ENCODE data around the gene DCDC2C. TPM values are rescaled to one million over a fixed set of nuclear protein-coding genes. Genes with fewer than 3 reads are reported as not detected.

DCDC2C gene
- total RNA-seq, 1 donor from 2014 or later, result not detected

DNA sequence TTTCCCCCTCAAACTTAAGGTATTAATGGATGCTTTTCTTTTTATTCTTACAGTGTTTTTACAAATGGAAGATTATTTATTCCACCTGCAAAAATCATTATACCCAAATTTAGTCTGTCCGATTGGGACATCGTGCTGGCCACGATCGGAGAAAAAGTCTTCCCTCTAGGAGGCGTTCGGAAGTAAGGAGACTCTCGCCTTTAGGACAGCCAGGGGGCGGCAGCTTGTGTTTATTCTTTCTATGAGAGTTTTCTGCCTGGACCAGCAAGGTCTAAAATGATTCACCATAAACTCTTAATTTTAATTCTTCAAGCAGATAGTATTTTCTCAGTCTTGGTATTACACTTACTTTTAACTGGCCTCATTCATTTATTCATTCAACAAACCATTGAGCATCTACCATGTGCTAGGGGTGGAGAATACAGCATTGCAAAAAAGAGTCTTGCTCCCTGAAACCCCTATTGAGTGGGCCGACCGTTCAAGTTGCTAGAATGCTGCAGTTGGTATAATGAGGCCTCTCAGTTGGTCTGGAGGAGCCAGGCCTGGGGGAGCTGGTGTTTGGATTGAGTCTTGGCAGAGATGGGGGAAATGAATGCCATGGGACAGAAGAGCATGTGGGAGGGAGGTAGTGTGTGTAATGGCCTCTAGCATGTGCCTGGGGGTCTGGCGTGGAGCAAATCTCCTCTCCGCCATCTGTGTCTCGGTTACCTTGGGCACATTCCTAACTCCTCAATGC is 38.7 kb downstream of the DCDC2C start:
- peak; percentile 18 for DNase-seq (ENCODE audit: low spot score)
- H3K27me3 Mint-ChIP-seq (ENCODE audit: insufficient read depth, low read depth), result no peaks in the 10 kb centered on the region

GRCh38 chr2:3742743-3743508 is 39.6 kb downstream of the DCDC2C start:
- Mint-ChIP-seq H3K9me3 (peaks cover 2% of the 10 kb centered on the region), H3K27ac (no peak overlapping the region), H3K4me1 (no peaks in the 10 kb centered on the region), H3K4me3 (no peak overlapping the region), H3K36me3 (no peaks in the 10 kb centered on the region), H3K27me3 (ENCODE audit: insufficient read depth, low read depth) (no peaks in the 10 kb centered on the region)
- DNase-seq (ENCODE audit: low spot score), result no peak
- no peak overlapping the region for H2AFZ ChIP-seq (replicated peaks)
- H3K4me1 ChIP-seq, result peaks cover 7% of the 10 kb centered on the region
- no peaks in the 10 kb centered on the region for H3K9me3 ChIP-seq (ENCODE audit: low read depth)
- no peak overlapping the region for H3K9ac ChIP-seq
- H3F3A ChIP-seq (ENCODE audit: low read depth), result peaks cover 13% of the 10 kb centered on the region
- no peak overlapping the region for H3K27ac ChIP-seq
- no peaks in the 10 kb centered on the region for H3K27me3 ChIP-seq
- H3K79me2 ChIP-seq (ENCODE audit: low read depth), result no peaks in the 10 kb centered on the region
- no peaks in the 10 kb centered on the region for H3K36me3 ChIP-seq
- H3K4me2 ChIP-seq, result no peak overlapping the region
- no peak for TF ChIP-seq EZH2 (IDR thresholded peaks at IDR 0.05)
- no peak for TF ChIP-seq EZH2phosphoT487 (IDR thresholded peaks at IDR 0.05)
- no peak for TF ChIP-seq CTCF (IDR thresholded peaks at IDR 0.05)
- no peaks in the 10 kb centered on the region for H4K20me1 ChIP-seq (ENCODE audit: low read depth)
- no peak overlapping the region for H3K4me3 ChIP-seq

More for the DNA sequence above, 38.7 kb downstream of the DCDC2C start:
- TF ChIP-seq EZH2 (IDR thresholded peaks at IDR 0.05), result no peak
- peak; percentile 24 for TF ChIP-seq CTCF (IDR thresholded peaks at IDR 0.05)
- no peaks in the 10 kb centered on the region for H3K36me3 ChIP-seq
- no peak overlapping the region for H2AFZ ChIP-seq (replicated peaks)
- H3F3A ChIP-seq (ENCODE audit: low read depth), result peaks cover 13% of the 10 kb centered on the region
- no peak overlapping the region for H3K27ac Mint-ChIP-seq
- no peaks in the 10 kb centered on the region for H3K36me3 Mint-ChIP-seq
- no peaks in the 10 kb centered on the region for H3K27me3 ChIP-seq
- H4K20me1 ChIP-seq (ENCODE audit: low read depth), result no peaks in the 10 kb centered on the region
- no peak overlapping the region for H3K4me2 ChIP-seq
- no peak overlapping the region for H3K4me3 ChIP-seq
- H3K4me3 Mint-ChIP-seq, result no peak overlapping the region
- H3K27ac ChIP-seq, result no peak overlapping the region
- no peaks in the 10 kb centered on the region for H3K79me2 ChIP-seq (ENCODE audit: low read depth)
- no peaks in the 10 kb centered on the region for H3K4me1 Mint-ChIP-seq
- H3K4me1 ChIP-seq, result peaks cover 7% of the 10 kb centered on the region
- H3K9me3 ChIP-seq (ENCODE audit: low read depth), result no peaks in the 10 kb centered on the region
- H3K9me3 Mint-ChIP-seq, result peaks cover 2% of the 10 kb centered on the region
- H3K9ac ChIP-seq, result no peak overlapping the region

DNA sequence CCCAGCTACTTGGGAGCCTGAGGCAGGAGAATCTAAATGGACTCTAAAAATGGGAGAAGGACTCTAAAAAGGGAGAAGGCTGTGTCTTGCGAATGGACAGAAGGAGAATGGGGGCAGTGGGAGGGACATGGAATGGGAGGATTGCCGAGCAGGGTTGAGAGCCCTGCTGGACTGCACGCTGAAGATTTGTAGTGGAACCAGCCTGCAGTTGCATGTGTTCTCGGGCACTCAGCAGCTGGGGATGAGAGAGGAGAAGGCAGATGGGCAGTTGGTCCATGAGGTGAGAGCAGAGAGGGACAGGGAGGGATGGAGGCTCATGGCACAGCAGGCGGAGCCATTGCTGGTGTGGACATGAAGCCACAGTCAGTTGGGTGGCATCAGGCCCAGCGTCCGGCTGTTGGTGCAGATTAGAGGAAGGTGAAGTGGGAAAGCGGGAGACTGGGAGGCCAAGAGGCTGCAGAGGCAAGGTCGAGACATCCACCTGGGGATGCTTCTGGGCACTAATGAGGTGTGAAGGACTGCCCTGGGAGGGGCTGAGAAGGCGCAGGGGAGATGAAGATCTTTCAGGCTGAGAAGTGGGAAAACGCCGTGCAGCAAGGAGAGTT is 40.7 kb downstream of the DCDC2C start:
- Histone ChIP-seq H4K20me1 (ENCODE audit: low read depth) (no peaks in the 10 kb centered on the region), H3F3A (ENCODE audit: low read depth) (peaks cover 11% of the 10 kb centered on the region), H3K36me3 (no peaks in the 10 kb centered on the region), H3K4me2 (no peak overlapping the region), H2AFZ (replicated peaks) (no peak overlapping the region), H3K79me2 (ENCODE audit: low read depth) (no peaks in the 10 kb centered on the region), H3K9me3 (ENCODE audit: low read depth) (no peaks in the 10 kb centered on the region), H3K4me1 (peaks cover 7% of the 10 kb centered on the region), H3K27me3 (no peaks in the 10 kb centered on the region), H3K27ac (no peak overlapping the region), H3K9ac (no peak overlapping the region), H3K4me3 (no peak overlapping the region)
- no peaks in the 10 kb centered on the region for H3K36me3 Mint-ChIP-seq
- H3K4me3 Mint-ChIP-seq, result no peak overlapping the region
- H3K27ac Mint-ChIP-seq, result no peak overlapping the region
- TF ChIP-seq EZH2 (IDR thresholded peaks at IDR 0.05) (no peak), EZH2phosphoT487 (IDR thresholded peaks at IDR 0.05) (no peak), CTCF (IDR thresholded peaks at IDR 0.05) (no peak)
- H3K27me3 Mint-ChIP-seq (ENCODE audit: insufficient read depth, low read depth), result peaks cover 3% of the 10 kb centered on the region
- no peaks in the 10 kb centered on the region for H3K4me1 Mint-ChIP-seq
- DNase-seq (ENCODE audit: low spot score), result no peak
- H3K9me3 Mint-ChIP-seq, result peaks cover 2% of the 10 kb centered on the region

Measured in neural progenitor cell (in vitro differentiated cells).